PC-9 (cell line): ENCODE data around the gene LAMA2. TPM values are rescaled to one million over a fixed set of nuclear protein-coding genes. Genes with fewer than 3 reads are reported as not detected.

Experiments used
- BruUV-seq: library from RNA; stranded (reverse); fragments of 400-500 nt; replicated peaks from 2 replicates; lab custom pipeline; 2021; lab: Mats Ljungman, UMichigan
- CTCF ChIA-PET: fragments of 300-600 bp; sonication (Branson Sonifier 250); formaldehyde crosslinking; loops from one replicate; lab custom pipeline; 2022; ENCODE audit warnings: antibody characterized with exemption; lab: Charles Lee
- POLR2A ChIA-PET: fragments of 300-600 bp; sonication (Branson Sonifier 250); formaldehyde crosslinking; loops from one replicate; lab custom pipeline; 2022; ENCODE audit warnings: antibody characterized with exemption; ENCODE audit not compliant: unreplicated experiment; lab: Charles Lee
- DNase-seq, 2 experiments: peaks; one replicate each; pipeline versions ENCODE4 v3.0.0 to v3.0.0-alpha.2; 2015 to 2022; ENCODE audit warnings: mixed read lengths in 1 of 2
- H2AFZ ChIP-seq: fragments of 200-600 bp; sonication (generic); 2 replicates; pipeline ENCODE4 v1.8.1; 2017; ENCODE audit warnings: antibody characterized with exemption
- H3F3A ChIP-seq: fragments of 200-600 bp; sonication (generic); 2 replicates; pipeline ENCODE4 v1.8.1; 2017; ENCODE audit warnings: antibody characterized with exemption, mild to moderate bottlenecking, low read depth; ENCODE audit not compliant: insufficient read depth
- H3K27ac ChIP-seq: fragments of 200-600 bp; sonication (generic); 2 replicates; pipeline ENCODE4 v1.6.1; 2016; ENCODE audit warnings: mixed run types
- H3K27me3 ChIP-seq: fragments of 200-600 bp; sonication (generic); 2 replicates; pipeline ENCODE4 v1.6.1; 2016; ENCODE audit warnings: low read depth, mixed run types; ENCODE audit not compliant: insufficient read depth
- H3K36me3 ChIP-seq: fragments of 200-600 bp; sonication (generic); 2 replicates; pipeline ENCODE4 v1.6.1; 2016; ENCODE audit warnings: low read depth, mixed run types
- H3K4me1 ChIP-seq: fragments of 200-600 bp; sonication (generic); replicated peaks from 2 replicates; pipeline ENCODE4 v1.6.1; 2016; ENCODE audit warnings: mixed run types; ENCODE audit not compliant: insufficient read depth
- H3K4me2 ChIP-seq: fragments of 200-600 bp; sonication (generic); 2 replicates; pipeline ENCODE4 v1.6.1; 2017; ENCODE audit warnings: mixed run types
- H3K4me3 ChIP-seq: fragments of 200-600 bp; sonication (generic); 2 replicates; pipeline ENCODE4 v1.6.1; 2016; ENCODE audit warnings: mixed run types
- H3K79me2 ChIP-seq: fragments of 200-600 bp; sonication (generic); 2 replicates; pipeline ENCODE4 v1.6.1; 2017; ENCODE audit warnings: low read depth, mixed run types
- H3K9me2 ChIP-seq: fragments of 200-600 bp; sonication (generic); 2 replicates; pipeline ENCODE4 v1.8.1; 2017; ENCODE audit warnings: mild to moderate bottlenecking; ENCODE audit not compliant: insufficient read depth
- H3K9me3 ChIP-seq: fragments of 200-600 bp; sonication (generic); 2 replicates; pipeline ENCODE4 v1.8.1; 2016; ENCODE audit warnings: low read depth; ENCODE audit not compliant: insufficient read depth
- H4K20me1 ChIP-seq: fragments of 200-600 bp; sonication (generic); 2 replicates; pipeline ENCODE4 v1.8.1; 2017; ENCODE audit not compliant: insufficient read depth
- CTCF ChIP-seq: fragments of 200-600 bp; sonication (generic); conservative IDR thresholded peaks from 2 replicates; pipeline ENCODE4 v1.6.1; 2017; ENCODE audit warnings: mixed run types, antibody characterized with exemption, mild to moderate bottlenecking, moderate library complexity
- EZH2 ChIP-seq: fragments of 200-600 bp; sonication (generic); IDR thresholded peaks from 2 replicates; pipeline ENCODE4 v1.8.0; 2017; ENCODE audit warnings: antibody characterized with exemption, low read depth
- intact Hi-C: fragments of 100-400 bp; cut with micrococcal nuclease; formaldehyde crosslinking; loops from one replicate; pipeline ENCODE4 v1.10.0; 2022; ENCODE audit not compliant: unreplicated experiment
- total RNA-seq: library from RNA; stranded (reverse); gene quantifications from 2 replicates; pipeline ENCODE4 v1.2.3, GENCODE V29; 2021

Gene LAMA2
- total RNA-seq, 1 experiment from 2014 or later = 2.8 TPM

- H3K79me2 ChIP-seq = no peaks in the 10 kb centered on the region
- BruUV-seq = no TSS peak
- no peak overlapping the region for H3K4me3 ChIP-seq
- H3K9me2 ChIP-seq = no peaks in the 10 kb centered on the region
- H3K9me3 ChIP-seq = no peaks in the 10 kb centered on the region
- H3K36me3 ChIP-seq = no peaks in the 10 kb centered on the region
- ChIA-PET CTCF (no interaction called here), POLR2A (no interaction called here)
- H3K4me2 ChIP-seq = no peak overlapping the region
- no peak overlapping the region for H2AFZ ChIP-seq
- no peaks in the 10 kb centered on the region for H4K20me1 ChIP-seq
- no peaks in the 10 kb centered on the region for H3K27me3 ChIP-seq
- H3F3A ChIP-seq = no peaks in the 10 kb centered on the region
- no peak overlapping the region for H3K27ac ChIP-seq
- no peaks in the 10 kb centered on the region for H3K4me1 ChIP-seq
- intact Hi-C loops = no loop called here
- TF ChIP-seq CTCF = no peak
- no peak for TF ChIP-seq EZH2
- no peak for DNase-seq
Observed at GRCh38 chr6:129385117-129385516, 502.2 kb downstream of the LAMA2 start.

GRCh38 chr6:129390900-129391299 is 508.0 kb downstream of the LAMA2 start:
- no peaks in the 10 kb centered on the region for H3K27me3 ChIP-seq
- H3K79me2 ChIP-seq = no peaks in the 10 kb centered on the region
- H3F3A ChIP-seq = no peaks in the 10 kb centered on the region
- no peak overlapping the region for H3K27ac ChIP-seq
- no peak for TF ChIP-seq CTCF
- TF ChIP-seq EZH2 = no peak
- H3K4me2 ChIP-seq = no peak overlapping the region
- no peaks in the 10 kb centered on the region for H3K4me1 ChIP-seq
- no peak overlapping the region for H3K4me3 ChIP-seq
- no peaks in the 10 kb centered on the region for H4K20me1 ChIP-seq
- no peaks in the 10 kb centered on the region for H3K36me3 ChIP-seq
- no TSS peak for BruUV-seq
- no peaks in the 10 kb centered on the region for H3K9me2 ChIP-seq
- POLR2A ChIA-PET = no interaction called here
- intact Hi-C loops = no loop called here
- DNase-seq = no peak
- H2AFZ ChIP-seq = no peak overlapping the region
- no peaks in the 10 kb centered on the region for H3K9me3 ChIP-seq
- CTCF ChIA-PET = no interaction called here

- no peak for TF ChIP-seq EZH2
- no peak for TF ChIP-seq CTCF
- ChIA-PET CTCF (no interaction called here), POLR2A (no interaction called here)
- Histone ChIP-seq H3K36me3 (no peaks in the 10 kb centered on the region), H3K4me2 (no peak overlapping the region), H3K9me2 (no peaks in the 10 kb centered on the region), H2AFZ (no peak overlapping the region), H3K9me3 (no peaks in the 10 kb centered on the region), H3F3A (no peaks in the 10 kb centered on the region), H3K79me2 (no peaks in the 10 kb centered on the region), H3K27me3 (no peaks in the 10 kb centered on the region), H3K4me1 (no peaks in the 10 kb centered on the region), H3K4me3 (no peak overlapping the region), H3K27ac (no peak overlapping the region), H4K20me1 (no peaks in the 10 kb centered on the region)
- no peak for DNase-seq
- intact Hi-C loops = no loop called here
- BruUV-seq = no TSS peak
Observed at GRCh38 chr6:129393654-129394053, 510.7 kb downstream of the LAMA2 start.
